Stromal cell of bone marrow (primary cell): ENCODE results near the gene CDCA7L.
A peak's percentile ranks its signal among the peaks of the same experiment; 100 is the strongest.
"Not testable (repeated sequence)": the region's sequence is repeated elsewhere in the genome, so short reads cannot be mapped to it uniquely, and the experiment has no call there.

ENCODE experiments used
- DNase-seq: peaks from one replicate; pipeline ENCODE4 v3.0.0-alpha.2; 2012; ENCODE audit warnings: low read depth

Gene CDCA7L

DNA sequence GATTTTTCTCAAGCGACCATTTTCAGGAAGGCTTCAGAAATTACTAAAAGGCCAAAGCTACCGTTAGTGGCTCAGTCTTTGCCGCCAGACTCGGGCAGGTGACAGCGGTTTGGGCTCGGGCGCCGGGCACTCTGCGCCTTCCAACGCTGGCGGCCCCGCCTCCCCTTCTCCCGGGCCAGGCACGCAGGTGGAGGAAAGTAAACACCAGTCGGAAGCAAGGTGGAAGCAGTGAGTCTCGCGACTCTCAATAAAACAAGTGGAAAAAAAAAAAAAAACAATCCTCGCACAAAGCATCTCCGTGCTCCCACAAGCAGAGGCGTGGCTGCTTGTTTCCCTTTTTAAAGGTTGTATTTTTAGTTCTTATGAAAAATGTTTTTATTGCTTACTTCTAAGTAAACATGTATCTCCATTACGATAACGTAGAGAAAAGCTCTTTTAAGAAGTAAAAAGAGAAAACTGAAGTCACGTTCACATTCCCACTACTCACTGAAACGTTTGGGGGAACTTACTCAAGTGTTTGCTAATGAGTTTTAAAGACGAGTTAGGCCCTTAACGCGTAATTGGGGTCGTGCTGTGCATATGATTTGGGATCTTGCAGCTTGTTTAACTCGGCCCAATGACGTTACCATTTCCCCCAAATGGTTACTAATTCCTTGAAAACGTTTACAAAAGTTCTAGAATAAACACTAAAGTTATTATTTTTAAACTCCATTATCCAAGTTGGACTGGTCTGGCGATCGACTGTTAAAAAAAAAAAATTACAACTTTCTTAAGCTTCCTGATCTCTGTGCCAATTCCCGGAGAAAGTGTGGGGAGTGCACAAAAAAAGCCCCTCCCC lies 864 bp downstream of the CDCA7L start:
- no peak for DNase-seq

- DNase-seq: no peak
Observed at GRCh38 chr7:21943436-21943835, 2.3 kb downstream of the CDCA7L start.

GRCh38 chr7:21942955-21943354 lies 2.7 kb downstream of the CDCA7L start:
- DNase-seq: no peak

DNA sequence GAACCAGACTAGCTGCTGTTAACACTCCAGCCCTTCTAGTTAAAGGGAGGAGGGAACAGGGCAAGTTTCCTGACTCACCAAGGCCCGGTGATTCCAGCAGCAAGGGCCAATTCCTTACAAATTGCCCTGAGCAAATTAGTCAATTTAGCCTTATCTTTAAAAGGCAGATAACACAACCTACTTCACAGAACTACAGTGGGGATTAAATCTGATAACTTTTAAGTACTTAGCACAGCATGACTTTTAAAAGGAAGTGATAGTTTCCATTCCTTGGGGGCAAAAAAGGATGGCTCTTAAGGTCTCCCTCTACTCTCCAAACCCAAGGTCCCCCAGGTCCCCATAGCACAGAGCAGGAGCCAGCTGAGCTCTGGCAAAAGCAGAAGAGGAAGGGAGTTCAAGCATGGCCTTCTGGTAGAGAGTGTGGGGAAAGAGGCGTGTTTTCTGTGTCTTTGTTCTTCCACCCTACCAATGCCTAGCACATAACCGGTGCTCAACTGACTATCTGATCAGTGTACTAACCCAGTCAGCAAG lies 4.0 kb downstream of the CDCA7L start:
- DNase-seq: no peak

DNA sequence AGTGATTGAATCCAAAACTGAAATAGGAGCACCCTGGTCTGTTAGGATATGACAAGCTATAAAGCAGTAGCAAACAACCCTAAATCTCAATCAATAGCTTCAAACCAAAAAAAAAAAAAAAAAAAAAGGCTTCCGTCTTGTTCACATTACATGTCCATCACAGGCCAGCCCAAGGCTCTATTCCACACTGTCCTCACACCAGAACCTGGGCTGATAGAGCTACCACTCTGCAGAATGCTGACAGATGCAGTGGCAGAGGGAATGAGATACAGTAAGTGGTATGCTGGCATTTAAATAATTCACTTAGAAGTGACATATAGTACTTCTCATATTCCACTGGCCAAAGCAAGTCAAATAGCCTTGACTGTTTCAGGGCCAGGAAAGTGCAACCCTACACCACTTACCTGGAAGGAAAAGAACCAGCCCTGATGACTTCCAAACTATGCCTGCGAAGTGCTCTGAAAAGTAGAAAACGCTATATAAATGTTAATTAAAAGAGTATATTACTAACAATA lies 5.8 kb downstream of the CDCA7L start:
- DNase-seq: no peak

DNA sequence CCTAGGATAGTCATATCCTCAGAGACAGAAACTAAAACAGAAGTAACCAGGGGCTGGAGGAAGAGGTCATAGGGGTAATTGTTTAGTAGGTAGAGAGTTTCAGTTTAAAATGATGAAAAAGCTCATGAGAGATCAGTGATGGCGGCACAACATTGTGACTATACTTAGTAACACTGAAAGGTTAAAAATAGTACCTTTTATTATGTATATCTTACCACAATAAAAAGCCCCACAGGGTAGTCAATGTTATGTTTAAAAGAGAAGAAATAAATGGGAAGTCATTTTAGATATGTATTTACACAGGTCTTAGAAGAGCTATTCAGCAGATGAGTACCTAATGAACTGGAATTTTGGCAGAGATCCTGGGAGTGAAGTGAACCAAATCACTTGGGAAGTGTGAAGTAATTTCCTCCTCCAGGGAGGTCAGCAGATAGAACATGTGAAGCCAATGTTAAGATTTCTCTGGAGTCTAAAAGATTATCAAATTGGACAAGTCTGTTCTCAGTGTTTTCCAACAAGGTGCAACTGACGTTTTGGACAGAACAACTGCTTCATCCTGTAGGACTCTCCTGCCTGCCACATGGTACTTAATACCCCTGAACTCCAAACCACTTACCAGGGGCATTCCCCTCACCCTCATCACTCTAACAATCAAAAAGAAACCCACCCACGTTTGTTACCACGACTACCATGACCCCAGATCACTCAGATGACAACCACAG lies 6.4 kb downstream of the CDCA7L start:
- DNase-seq: no peak

DNA sequence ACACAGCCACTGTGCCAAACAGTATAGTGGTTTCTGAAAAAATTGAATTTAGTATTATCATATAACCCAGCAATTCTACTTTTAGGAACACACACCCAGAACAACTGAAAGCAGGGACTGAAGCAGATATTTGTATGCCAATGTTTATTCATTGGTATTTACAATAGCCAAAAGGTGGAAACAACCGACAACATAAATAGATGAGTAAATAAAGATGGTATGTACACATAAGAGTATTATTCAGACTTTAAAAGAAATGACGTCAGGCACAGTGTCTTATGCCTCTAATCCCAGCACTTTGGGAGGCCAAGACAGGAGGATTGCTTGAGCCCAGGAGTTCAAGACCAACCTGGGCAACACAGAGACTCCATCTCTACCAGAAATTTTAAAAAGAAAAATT lies 7.2 kb downstream of the CDCA7L start:
- no peak for DNase-seq

GRCh38 chr7:21934808-21935207 lies 10.9 kb downstream of the CDCA7L start:
- DNase-seq: no peak

DNA sequence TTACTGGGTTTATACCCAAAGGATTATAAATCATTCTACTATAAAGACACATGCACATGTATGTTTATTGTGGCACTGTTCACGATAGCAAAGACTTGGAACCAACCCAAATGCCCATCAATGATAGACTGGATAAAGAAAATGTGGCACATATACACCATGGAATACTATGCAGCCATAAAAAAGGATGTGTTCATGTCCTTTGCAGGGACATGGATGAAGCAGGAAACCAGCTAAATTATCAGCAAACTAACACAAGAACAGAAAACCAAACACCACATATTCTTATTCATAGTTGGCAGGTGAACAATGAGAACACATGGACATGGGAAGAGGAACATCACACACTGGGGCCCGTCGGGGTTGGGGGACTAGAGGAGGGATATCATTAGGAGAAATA lies 12.4 kb downstream of the CDCA7L start:
- DNase-seq: not testable (repeated sequence)

DNA sequence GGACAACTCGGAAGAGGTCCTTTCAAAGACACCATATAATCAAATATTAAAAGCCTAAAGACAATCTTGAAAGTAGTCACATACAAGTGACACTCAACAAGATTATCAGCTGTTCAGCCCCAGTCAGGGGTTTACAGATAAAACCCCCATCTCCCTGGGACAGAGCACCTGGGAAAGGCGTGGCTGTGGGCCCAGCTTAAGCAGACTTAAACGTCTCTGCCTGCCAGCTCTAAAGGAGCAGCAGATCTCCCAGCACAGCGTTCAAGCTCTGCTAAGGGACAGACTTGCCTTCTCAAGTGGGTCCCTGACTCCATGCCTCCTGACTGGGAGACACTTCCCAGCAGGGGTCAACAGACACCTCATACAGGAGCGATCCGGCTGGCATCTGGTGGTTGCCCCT lies 18.0 kb downstream of the CDCA7L start:
- DNase-seq: no peak

DNA sequence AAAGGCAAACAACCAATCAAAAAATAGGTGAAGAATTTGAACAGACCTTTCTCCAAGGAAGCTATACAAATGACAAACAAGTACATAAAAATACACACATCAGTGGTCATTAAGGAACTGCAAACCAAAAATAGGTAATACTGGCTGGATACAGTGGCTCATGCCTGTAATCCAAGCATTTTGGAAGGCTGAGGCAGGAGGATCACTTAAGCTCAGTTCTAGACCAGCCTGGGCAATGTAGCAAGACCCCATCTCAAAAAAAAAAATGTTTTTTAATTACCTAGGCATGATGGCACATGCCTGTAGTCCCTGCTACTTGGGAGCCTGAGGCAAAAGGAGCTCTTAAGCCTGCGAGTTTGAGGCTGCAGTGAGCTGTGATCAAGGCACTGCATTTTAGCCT lies 19.3 kb downstream of the CDCA7L start:
- DNase-seq: no peak

- DNase-seq: no peak
Observed at GRCh38 chr7:21923658-21924057, 22.0 kb downstream of the CDCA7L start.

DNA sequence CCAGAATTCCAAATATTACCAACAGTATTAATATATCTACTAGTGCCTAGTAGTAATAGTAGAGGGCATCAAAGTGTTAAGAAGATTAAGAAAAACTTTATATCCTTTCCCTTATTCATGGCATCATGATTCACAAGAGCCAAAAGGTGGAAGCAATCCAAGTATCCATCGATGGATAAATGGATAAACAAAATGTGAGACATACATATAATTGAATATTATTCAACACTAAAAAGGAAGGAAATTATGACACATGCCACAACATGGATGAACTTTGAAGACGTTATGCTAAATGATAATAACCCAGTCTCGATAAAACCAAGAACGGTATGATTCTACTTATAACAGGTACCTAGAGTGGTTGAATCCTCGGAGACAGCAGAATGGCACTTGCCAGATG lies 23.1 kb downstream of the CDCA7L start:
- no peak for DNase-seq

DNA sequence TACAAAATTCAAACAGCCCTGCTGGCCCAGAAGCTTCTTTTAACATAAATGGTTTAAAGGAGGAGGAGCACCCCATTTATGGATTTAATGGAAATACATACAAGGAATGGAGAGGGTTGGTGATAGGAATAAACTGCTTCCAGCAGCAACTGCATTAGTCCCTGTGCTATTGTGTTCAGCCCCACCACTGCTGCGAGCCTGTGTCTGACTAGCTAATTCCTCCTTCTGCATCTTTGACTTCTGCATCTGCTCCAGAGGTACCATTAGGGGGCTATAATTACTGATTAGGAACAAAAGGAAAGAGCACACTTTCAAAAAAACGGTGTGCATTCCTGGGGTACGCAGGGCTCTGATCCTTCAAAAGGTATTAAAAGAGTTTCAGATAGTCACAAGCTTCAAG lies 24.8 kb downstream of the CDCA7L start:
- no peak for DNase-seq

GRCh38 chr7:21918216-21918615 lies 27.5 kb downstream of the CDCA7L start:
- DNase-seq: no peak

GRCh38 chr7:21916629-21917028 lies 29.1 kb downstream of the CDCA7L start:
- DNase-seq: no peak

DNA sequence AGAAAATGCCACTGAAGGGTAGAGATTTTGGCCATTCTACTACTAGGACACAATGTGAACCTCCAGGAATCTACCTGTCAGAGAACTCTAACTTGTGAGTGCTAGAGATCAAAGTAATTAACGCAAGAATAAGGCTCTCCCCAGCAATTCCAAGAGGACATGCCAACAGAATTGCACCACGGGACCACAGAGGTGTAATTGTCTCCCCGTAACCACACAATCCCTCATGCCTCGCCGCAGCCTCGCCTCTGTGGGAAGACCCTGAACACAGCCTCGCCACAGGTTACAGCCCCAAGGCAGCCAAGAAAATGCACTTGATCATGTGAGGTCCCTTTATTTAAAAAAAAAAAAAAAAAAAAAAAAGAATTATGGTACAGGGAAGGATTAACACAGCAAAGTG lies 29.5 kb downstream of the CDCA7L start:
- no peak for DNase-seq

- no peak for DNase-seq
Observed at GRCh38 chr7:21915140-21915539, 30.6 kb downstream of the CDCA7L start.

GRCh38 chr7:21914671-21915070 lies 31.0 kb downstream of the CDCA7L start:
- DNase-seq: no peak

DNA sequence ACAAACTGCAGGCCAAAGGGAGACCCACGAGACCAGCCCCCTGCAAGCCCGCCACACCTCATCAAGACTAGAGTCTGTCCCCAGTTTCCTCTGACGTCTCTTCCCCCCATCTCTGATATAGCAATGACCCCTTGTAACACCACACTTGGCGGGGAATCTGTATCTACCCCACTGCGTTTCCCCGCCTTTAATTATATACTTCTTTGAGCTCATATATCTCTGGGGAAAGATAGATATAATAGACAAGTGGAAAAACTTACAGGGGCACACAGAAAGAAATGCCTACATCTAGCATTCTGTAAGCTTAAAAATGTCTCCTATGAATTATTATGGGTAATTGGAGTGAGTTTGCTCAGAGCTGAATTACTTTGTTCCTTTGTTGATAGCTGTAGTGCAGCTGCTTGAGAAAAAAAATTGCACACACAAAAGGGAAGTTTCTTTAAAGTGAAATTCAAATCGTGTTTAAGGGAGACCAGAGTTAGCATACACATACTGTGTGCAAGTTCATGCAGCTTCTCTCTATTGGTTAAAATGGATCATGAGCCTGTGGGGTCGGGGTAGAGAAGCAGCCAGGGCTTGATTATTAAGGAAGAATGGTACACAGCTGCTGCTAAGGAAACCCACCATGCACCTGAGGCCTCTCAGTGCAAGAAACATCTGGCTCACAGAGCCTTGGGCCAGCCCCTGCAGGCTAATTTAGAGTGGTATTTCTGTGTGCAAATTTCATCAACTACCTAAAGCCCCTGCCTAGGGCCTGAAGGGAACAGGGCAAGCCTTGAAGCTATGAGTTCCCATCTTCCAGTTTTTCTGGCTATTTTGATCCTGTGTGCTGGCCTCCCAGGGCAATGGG lies 32.5 kb downstream of the CDCA7L start:
- DNase-seq: no peak

DNA sequence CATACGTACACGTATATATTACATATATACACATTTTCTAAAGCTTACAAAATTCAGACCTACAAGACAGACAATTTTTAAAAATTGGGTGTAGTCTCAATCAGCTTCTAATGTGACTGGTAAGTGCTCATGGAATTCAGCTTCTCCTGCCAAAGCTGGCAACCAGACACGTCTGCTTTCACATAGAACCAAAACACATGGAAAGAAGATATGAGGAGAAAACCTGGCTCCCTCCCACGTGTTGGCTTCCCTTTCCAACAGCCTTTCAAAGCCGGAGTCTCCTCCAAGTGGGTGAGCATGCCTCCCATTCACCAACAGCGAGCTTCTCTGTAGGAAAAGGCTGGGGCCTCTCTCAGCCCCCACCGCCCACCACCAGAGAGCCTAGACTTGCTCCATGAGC lies 33.4 kb downstream of the CDCA7L start:
- DNase-seq: peak; percentile 53

DNA sequence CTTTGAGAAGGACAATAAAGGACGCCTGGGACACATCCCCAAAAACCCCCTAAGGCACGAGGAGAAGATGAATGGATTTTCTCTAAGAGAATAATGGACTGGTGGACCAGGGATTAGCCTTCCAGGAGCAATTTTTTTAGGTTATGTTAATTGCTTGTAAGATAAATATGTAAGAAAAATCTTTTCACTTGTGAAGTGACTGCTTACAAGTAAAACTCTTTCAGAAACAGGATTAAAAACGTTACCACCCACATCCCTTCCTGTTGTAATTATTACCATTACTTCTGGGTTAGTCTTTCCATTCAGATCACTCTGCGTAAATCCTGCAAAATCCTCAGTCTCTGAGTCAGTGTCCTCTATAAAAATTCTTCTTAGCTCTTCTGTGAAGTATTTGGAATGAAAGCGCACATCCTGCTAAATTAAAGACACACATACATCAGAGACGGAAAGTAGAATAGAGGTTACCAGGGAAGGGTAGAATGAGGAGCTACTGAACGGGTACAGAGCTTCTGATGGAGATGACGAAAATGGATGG lies 34.3 kb downstream of the CDCA7L start:
- no peak for DNase-seq
